OCI-M2 (cell line): Measurements from ENCODE around the gene POP4.

Experiments
- DNase-seq: peaks from one replicate; lab custom pipeline; 2025; ENCODE audit not compliant: unreplicated experiment; lab: John Stamatoyannopoulos, UW

POP4 gene

GRCh38 chr19:29576761-29577648 lies 29.1 kb upstream of the POP4 start:
- DNase-seq: no peak

DNA sequence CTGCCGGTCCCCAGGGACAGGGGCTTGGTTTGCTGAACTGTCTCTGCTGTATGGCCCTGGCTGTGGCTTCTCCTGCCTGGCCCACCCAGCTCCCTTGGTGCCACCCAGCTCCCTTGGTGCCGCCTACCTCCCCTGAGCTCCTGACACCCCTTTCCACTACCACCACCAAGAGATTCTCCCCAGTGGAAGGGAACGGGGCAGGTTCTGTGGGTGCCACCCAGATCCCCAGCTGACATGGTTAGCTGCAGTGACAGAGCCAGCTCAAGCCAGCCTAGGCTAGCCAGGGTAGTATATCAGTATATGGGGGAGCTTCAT lies 28.5 kb upstream of the POP4 start:
- DNase-seq: no peak

DNA sequence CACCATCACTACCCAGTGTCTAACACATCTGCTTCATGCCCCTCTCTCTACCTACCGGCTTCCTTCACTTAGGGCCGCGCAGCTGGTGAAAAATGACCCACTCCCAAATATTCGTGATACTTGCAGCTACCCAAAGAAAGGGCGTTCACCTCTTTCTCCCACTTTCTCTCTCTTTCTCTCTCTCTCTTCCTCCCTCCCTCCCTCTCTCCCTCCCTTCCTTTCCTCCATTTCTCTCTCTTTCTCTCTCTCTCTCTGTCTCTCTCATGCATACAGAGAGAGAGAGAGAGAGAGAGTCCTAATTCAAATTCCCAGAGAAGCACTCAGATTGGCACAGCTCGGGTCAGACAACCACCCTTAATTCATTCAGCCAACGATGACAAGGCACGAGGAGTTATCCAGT lies 27.7 kb upstream of the POP4 start:
- DNase-seq: no peak

- no peak for DNase-seq
These were observed 26.7 kb upstream of the POP4 start for GRCh38 chr19:29579308-29579910.

GRCh38 chr19:29581398-29581797 lies 24.7 kb upstream of the POP4 start:
- no peak for DNase-seq

DNA sequence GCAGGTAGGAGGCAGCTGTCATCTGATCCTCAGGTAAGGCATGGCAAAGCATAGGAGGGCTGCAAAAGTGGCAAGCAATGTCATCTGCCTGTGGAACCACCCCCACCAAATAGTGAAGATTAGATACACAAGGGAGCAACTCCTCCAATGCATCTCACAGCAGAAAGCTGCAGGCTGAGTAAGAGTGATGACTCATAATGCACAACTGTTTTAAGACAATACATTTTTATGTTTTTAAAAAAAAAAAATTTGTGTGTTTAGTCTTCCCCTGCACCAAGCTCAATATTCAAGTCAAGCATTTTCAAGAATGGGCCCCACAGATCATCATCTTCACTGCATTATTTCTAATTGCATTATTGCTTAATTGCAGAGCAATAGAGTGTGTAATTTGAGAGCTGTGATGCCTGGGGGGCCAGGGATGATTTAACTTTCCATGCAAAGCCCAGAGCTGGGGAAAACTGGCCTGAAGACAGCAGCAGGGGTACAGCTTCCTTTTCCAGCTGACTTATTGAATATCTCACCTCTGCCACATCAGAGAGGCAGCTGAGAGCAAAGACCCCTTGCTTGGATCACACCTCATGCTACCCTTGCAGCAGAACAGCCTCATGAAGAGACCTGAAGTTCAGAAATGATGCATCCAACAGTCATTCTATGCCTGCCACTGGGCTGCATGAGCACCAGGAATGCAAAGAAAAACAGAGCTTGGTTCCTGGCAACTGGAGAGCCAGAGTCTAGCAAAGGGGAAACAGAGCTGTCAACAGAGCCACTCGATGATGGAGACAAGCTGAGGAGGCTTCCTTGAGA lies 22.7 kb upstream of the POP4 start:
- DNase-seq: no peak

- no peak for DNase-seq
These were observed 19.7 kb upstream of the POP4 start for GRCh38 chr19:29586401-29586800.

DNA sequence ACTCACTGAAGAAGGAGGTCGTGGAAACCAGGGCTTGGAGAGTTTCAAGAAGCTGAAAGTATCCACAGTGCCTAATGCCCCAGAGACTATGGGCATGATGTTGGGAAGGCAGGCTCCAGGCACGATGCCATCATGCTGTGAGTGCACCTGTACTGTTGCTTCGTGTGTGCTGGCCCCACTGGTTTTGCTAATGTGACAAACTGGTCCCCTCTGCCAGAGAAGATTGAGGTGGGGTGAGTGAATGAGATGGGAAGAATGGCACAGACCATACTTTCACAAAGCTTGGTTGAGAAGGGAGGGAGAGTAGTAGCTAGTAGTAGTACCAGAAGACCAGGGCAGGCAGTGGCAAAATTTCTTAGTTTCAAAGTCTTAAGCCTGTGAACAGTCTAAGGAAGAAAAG lies 19.0 kb upstream of the POP4 start:
- no peak for DNase-seq

DNA sequence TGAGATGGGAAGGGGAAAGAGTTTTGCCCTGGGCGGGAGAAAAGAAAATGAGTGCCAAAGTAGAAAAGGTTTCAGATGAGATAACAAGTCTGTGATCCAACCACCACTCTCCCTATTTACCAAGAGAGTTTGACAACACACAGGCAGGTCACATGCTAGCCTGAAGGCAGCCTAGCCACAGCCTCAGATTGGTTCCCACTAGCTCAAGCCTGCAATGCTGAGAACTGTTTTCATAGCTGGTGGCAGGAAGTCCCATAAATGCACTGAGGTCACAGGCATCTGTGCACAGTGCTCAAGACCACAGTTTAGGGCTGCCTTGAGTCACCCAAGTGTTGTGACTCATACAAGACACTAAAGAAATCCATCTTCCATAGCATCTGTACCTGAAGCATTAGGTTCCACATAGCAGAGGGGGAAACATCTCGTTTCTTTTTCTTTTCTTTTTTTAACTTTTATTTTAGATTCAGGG lies 18.5 kb upstream of the POP4 start:
- DNase-seq: no peak

DNA sequence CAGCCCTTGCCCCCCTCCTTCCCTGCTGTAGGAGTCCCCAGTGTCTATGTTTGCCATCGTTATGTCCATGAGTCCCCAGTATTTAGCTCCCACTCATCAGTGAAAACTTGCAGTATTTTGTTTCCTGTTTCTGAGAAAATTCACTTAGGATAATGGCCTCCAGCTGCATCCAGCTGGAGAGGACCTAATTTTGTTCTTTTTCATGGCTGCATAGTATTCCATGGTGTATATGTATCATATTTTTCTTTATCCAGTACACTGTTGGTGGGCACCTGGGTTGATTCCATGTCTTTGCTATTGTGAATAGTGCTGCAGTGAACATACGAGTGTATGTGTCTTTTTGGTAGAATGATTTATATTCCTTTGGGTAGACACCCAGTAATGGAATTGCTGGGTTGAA lies 18.0 kb upstream of the POP4 start:
- no peak for DNase-seq

DNA sequence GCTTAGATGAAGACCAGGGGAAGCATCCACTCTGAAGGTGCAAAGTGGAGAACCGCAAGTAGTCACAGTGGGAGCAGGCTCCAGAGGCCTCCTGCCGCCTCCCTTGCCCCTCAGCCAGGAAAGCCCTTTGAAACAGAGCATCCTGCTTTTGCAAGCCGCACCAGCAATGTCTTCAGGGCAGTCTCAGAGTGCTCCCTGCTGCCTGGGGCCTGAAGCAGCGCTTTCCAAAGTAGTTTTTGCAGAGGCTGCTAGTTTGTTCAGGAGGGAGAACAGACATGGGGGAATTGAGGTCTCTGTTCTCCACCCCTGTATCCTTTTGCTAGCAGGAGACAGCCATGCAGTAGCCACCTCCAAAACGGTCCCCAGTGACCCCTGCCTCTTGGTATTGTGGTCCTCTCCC lies 15.8 kb upstream of the POP4 start:
- no peak for DNase-seq

DNA sequence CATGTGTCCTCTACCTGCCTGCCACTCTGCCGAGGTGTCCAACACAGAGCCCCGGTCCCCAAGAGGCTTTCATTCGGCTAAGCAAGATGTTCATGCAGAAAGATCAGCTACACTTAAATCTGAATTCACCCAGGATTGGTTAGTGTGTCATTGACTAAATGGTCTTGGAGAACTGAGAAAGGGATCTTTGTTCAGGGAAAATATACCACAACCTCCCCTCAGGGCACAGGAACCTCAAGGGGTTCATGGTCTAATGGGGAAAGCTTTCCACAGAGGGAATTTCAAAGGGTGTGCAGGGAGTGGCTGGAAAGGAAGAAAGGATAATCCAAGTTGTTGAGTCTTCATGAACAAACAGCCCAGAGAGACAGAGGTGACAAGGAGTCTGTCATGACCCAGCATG lies 14.4 kb upstream of the POP4 start:
- DNase-seq: no peak

DNA sequence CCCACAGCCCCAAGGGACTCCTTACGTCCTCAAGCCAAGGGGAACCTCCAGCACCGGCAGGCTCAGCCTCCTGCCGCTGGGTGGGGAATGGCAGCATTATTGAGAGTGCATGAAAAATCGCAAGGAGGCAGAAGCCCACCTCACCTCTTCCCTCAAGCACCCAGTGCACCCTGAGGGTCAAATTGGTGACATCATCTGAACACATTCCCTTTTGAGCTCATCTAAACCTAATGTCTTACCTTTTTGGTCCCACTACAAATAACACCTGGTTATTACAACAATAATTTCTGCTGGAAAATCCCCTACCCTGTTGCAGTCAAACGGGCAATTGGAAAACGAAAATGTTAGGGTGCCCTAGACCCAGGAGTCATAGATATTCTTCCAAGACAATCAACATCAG lies 12.2 kb upstream of the POP4 start:
- DNase-seq: no peak

DNA sequence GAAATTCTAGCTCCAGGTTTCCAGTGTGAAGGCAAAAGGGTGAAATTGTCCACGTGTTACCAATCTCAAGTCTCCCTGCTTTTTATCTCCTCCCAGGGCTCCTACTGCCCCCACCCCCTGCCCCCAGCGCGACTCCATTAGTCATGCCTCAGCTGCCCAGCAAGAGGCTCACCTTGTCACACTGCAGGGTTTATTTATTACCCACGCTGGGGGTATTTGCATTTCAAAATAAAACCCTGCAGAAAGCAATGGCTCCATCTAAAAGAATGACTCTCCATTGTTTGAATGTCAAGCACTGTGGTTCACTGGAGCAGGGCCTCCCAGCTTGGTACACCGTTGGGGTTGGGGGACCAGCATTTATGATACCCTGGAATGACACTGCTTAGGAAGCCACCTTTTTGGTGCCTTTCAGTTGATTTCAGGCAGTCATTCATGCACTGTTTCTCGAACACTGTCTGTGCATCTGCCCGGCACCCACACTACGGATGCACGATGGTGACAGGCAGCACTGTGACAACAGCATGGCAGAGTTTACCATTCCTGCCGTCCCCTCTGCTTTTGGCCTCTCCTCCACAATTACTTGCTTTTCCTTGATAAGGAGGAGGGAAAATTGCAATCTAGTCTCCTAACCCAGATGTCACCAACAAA lies 9.9 kb upstream of the POP4 start:
- DNase-seq: no peak

GRCh38 chr19:29596885-29597525 lies 9.1 kb upstream of the POP4 start:
- peak; percentile 86 for DNase-seq

- no peak for DNase-seq
These were observed 8.0 kb upstream of the POP4 start for GRCh38 chr19:29598036-29598435.

- DNase-seq: no peak
These were observed 7.6 kb upstream of the POP4 start for GRCh38 chr19:29598496-29598895.

- DNase-seq: no peak
These were observed 2.8 kb upstream of the POP4 start for GRCh38 chr19:29603308-29603707.

- DNase-seq: no peak
These were observed 301 bp downstream of the POP4 start for GRCh38 chr19:29606420-29606747.

GRCh38 chr19:29609636-29610035 lies 3.6 kb downstream of the POP4 start:
- DNase-seq: no peak

- DNase-seq: no peak
These were observed 4.1 kb downstream of the POP4 start for GRCh38 chr19:29610213-29610573.
